ENCODE data around the gene MYPOP. TPM values are rescaled to one million over a fixed set of nuclear protein-coding genes. Genes with fewer than 3 reads are reported as not detected.
A peak's percentile ranks its signal among the peaks of the same experiment; 100 is the strongest.

MYPOP gene
- total RNA-seq, 4 donors from 2014 or later: 1.3 to 6.8 (median 2.6) TPM

DNA sequence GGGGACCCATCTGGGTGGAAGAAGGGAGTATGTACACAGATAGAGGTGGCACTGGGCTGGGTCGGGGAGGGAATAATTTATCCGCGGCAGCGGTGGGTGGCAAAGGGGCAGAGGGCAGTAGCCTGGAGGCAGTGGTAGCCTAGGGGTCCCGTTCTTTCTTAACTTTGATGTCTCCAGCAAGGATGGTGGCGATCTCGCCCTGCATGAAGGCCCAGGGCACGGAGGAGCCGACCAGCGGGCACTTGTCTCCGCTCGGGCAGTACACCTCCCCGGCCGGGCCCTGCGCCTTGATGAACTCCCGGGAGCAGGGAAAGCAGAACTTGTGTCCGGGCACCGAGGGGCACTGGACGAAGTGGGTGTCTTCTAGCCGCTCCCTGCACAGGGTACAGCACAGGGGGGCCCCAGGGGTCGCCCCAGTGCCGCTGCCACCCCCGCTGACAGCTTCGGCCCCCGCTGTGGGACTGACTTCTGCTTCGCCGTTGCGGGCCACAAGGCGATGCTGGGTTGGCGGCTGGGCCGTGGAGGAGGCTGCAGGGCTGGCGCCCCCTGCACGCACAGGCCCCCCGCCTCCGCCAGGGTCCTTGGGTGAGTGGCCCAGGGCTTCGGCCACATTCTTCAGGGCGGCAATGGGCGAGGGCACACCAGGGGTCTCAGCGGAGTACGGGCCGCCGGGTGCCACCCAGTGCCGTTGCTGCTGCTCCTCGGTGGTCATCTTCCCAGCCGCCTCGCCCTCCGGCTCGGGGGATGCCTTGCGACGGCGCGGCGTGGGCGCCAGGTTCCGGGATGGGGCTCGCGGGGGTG, 18.3 kb downstream of the MYPOP start:
- ATAC-seq (ENCODE audit: low FRiP score) (no peak), DNase-seq (ENCODE audit: low spot score) (no peak)
- TF ChIP-seq, protein P1, sequence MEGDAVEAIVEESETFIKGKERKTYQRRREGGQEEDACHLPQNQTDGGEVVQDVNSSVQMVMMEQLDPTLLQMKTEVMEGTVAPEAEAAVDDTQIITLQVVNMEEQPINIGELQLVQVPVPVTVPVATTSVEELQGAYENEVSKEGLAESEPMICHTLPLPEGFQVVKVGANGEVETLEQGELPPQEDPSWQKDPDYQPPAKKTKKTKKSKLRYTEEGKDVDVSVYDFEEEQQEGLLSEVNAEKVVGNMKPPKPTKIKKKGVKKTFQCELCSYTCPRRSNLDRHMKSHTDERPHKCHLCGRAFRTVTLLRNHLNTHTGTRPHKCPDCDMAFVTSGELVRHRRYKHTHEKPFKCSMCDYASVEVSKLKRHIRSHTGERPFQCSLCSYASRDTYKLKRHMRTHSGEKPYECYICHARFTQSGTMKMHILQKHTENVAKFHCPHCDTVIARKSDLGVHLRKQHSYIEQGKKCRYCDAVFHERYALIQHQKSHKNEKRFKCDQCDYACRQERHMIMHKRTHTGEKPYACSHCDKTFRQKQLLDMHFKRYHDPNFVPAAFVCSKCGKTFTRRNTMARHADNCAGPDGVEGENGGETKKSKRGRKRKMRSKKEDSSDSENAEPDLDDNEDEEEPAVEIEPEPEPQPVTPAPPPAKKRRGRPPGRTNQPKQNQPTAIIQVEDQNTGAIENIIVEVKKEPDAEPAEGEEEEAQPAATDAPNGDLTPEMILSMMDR (IDR thresholded peaks at IDR 0.05): no peak

DNA sequence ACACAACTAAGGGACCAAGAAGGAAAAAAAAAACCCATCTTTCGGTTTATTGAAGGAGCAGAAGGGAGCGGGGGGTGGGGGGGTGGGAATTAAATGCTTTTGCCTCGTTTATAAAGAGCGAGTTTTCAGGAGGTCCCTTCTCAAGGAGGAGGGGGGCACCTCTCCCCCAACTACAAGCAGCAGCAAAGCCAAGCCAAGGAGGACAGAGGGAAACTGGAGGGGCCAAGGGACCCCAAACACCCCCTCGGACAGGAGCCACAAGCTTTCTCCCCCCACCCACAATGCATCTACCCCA, 18.9 kb downstream of the MYPOP start:
- DNase-seq (ENCODE audit: low spot score) (no peak), ATAC-seq (ENCODE audit: low FRiP score) (no peak)
- TF ChIP-seq, protein P1 (IDR thresholded peaks at IDR 0.05): no peak

DNA sequence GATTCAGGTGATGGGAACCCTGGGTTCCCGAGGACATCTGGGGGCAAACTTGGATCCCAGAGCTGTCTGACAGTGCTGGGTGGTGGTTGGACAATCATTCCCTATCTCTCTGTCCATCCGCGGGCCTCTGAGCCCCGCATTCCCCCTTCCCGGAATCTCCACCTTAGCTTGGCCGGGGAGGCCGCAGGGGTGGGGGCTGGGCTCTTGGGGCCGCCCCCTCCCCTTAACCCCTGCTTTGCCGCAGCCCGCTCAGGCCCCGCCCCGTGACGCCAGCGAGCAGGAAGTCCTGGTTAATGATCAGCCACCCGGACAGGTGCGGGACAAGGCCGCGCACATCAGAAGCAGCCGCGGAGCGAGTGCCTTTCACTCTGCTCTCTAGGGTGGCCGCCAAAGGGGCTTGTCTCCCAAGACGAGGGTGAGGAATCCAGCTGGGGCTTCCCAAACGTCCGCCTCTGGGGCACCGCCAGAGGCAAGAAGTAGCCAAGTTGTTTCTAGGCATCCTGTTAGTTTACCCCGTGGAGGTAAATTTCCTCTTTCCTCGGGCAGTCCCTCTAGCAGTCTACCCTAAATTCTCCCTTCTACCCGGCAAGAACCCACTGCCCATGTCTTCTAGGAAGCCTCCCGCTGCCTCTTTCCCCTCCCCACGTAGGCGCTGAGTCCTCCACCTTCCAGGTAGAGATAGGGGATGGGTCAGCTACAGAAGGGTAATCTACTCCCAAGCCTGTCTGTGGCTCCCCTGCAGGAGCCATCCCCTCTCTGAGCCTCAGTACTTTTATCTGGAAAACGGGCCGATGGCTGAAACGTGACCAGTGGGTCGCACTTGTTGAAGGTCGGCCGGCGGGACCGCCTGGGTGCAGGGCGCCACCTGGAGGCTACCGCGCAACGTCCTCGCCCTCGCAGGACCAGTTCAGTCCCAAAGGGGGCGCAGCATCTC, 19.5 kb downstream of the MYPOP start:
- TF ChIP-seq, protein P1 (IDR thresholded peaks at IDR 0.05): peak in 1 of 3 donors; percentile 80
- peak; percentile 69 for DNase-seq (ENCODE audit: low spot score)
- ATAC-seq (ENCODE audit: low FRiP score): peak; percentile 40

DNA sequence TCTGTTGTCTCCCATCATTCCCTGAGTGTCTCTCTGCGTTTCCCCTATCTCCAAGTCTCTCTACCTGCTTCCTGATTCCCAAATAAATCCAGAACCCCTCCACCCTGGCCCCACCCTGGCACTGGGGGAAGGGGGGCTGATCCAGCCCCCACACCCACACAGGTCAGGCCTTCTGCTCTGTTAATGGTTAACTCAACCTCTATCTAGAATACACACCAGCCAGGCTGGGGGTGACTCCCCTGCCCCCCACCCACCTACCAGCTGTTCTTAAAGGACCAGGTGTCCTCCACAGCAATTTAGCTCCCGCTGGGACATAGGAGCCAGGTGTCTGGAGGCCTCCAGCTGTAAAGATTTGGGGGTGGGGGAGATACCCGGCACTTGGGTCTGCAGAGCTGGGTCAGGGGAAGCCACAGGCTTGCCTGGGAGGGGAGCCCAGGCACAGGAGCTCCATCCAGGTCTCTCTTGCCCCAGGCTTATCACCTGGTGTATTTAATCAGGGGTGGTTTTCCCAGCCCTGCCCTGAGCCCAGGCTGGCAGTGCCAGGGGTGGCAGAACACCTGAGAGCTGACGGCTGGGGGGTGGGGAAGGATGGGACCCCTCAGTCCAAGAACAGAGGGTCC, 20.4 kb downstream of the MYPOP start:
- DNase-seq (ENCODE audit: low spot score) (no peak), ATAC-seq (ENCODE audit: low FRiP score) (no peak)
- TF ChIP-seq, protein P1 (IDR thresholded peaks at IDR 0.05): no peak

DNA sequence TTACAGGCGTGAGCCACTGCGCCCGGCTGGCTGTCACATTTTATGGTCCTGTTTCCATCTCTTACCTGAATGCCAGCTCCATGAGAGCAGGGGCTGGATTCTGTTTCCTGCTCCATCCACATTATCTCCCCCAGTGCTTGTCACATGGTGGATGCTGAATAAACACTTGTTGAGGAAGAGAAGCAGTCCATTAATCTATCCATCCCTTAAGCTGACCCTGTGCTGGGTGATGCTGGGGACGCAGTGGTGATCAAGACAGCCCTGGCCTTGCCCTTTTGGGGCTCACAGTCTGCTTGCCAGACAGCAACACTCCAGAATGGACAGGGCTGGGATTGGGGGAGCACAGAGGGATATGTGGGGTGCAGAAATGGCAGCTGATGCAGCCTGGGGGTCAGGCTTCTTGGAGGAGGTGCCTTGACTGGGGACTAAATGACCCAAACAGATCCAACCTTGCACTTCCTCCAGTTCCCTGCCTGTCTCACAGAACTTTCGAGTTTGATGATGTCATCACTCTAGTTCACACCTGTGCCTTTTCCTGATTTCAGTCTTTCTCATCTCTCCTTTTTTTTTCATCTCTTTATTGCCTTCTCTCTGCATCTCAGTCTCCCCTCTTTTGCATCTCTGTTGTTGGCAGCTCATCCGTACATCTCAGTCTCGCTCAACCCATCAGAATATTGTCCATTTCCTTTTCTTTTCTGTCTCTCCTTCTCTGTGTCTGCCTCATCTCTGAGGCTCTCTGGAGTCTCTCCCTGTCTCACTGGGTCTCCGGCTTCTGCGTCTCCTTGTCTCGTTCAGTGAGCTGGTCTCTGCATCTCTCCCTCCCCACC, 21.1 kb downstream of the MYPOP start:
- TF ChIP-seq, protein P1 (IDR thresholded peaks at IDR 0.05): no peak
- no peak for DNase-seq (ENCODE audit: low spot score)
- ATAC-seq (ENCODE audit: low FRiP score): no peak

DNA sequence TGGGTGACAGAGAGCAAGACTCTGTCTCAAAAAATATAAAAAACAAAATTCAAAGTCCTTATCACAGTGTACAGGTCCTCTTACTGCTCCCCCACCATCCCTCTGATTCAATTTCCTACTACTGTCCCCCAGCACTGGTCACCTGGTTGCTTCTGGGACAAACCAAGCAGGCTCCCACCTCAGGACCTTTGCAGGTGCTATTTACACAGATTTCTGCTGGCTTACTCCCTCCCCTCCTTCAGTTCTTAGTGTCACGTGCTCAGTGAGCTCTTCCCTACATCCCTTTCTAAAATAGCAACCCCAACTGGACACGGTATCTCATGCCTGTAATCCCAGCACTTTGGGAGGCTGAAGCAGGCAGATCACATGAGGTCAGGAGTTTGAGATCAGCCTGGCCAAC, 22.4 kb downstream of the MYPOP start:
- no peak for DNase-seq (ENCODE audit: low spot score)
- ATAC-seq (ENCODE audit: low FRiP score): no peak
- TF ChIP-seq, protein P1 (IDR thresholded peaks at IDR 0.05): no peak

Data from omental fat pad (tissue), 4 donors.